ENCODE measurements around the gene BPIFB2.

The BPIFB2 gene

DNA sequence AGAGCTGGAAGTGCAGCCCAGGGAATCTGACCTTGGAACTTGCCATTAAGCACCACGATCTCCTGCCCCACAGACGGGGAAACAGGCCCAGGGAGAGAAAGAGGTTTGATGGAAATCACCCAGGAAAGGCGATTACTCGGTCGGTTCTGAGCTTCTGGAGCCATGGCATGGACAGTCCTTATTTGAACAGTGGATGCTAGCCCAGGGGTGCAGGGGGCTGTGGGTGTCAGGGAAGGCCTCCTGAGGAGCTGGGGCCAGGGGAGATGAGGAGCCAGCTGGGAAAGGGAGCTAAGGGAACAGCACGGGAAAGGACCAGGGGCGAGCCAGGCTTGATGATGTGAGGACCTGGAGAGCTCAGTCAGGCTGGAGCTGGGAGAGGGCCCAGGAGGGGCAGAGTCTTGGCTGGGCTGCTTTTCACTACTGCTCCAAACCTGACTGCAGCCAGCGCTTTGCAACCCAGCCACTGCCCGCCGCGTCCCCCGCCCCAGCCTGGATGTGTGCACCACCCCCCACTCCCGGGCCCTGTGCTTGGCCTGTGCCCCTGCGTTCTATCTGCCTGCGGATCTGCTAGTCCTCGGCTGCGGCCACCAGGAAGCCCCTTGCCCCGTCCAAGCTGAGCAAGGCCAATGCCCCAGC is 21.1 kb upstream of the BPIFB2 start:
- DNase-seq: no peak

DNA sequence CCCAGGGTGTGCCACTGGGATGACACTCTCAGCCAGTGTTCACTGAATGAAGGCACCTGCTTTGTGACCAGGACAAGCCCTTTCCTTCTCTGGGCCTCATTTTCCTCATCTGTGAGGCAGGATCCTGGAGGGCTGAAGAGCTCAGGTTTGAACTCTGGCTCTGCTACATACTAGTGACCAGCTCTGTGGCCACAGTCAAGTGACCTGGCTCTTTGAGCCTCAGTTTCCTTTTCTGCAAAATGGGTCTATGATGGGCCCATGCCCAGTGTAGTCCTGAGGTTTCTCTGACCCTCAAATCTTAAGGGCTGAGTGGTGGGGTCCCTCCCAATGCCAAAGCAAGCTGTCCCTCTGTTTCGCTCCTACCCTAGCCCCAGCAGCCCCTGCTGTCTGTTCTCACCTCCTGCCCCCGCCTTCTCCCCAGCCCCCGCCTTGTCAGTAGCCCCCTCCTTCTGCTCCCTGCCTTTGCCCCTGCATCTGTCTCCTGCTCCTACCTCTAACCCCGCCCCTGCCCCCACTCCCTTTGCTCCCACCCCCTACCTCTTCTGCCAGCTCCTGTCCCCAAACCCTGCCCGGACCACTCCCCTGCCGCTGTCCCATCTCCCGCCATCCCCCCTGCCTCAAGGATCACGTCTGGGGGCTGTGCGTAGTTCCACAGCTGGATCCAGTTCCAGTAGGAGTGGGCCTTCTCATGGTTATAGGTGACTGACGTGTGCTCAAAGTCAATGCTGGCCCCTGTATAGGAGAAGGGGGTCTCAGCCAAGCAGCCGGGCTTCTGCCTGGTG is 20.3 kb upstream of the BPIFB2 start:
- no peak for DNase-seq

GRCh38 chr20:32988008-32988407 is 19.5 kb upstream of the BPIFB2 start:
- DNase-seq: no peak

DNA sequence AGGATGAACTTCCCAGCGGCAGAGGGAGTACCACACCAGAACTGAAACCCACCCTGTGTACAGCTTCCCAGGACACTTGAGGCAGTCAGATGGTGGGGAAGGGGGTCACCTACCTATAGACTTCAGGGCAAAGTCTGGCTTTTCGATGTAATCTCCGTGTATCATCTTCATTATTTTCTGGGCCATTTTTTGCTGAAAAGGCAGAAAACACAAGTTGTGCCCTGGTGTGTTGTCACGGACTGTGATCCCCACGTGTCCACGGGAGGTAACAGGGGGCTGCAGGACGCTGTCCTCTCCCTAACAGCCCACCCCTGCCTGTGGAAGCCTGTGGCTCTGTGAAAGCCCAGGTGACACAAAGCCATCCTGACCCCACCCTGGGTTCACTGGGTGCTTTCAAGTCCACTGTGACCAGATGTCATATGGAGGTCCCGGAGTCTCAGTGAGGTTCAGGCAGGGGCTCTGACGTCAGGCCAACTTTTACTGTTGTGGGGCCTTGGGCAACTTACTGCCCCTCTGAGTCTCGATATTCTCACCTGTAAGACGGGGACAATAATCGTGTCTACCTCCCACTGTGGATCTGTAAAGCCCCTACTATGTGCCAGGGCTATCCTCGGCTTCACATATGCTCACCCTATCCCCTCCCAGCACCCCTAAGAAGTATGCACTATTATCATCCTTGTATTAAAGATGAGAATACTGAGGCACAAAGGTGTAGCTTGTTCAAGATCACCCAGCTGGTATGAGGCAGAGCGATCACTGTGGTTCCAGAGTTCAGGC is 17.8 kb upstream of the BPIFB2 start:
- DNase-seq: no peak

DNA sequence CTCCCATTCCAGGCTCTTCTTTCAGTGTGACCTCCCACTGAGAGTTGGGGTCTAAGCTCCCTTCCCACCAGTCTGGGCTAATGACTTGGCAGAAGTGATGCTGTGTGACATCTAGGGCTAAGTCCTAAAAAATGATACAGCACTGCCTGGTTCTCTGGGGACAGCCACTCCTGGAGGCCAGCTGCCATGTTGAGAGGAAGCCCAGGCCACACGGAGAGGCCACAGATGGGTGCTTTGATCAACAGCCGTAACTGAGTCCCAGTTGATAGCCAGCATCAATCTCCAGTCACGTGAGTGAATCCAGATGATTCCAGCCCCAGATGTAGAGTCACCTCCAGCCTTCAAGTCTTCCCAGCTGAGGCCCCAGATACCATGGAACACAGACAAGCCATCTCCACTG is 17.1 kb upstream of the BPIFB2 start:
- DNase-seq: no peak

DNA sequence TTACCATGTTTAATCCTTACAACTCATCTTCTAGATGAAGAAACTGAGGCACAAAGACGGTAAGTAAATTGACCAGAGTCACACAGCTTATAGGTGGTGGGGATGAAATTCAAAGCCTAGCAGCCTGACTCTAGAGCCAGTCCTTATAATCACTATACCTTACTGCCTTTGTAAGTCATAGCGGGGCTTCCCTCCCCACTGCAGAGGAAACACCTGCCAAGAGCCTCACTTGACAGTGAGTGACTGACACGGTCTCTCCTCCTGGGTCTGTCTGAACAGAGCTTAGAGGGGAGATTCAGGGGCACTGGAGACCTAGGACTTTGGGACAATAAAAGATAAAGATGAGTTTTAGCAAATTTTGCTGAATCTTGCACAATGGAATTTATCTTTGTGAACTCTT is 16.1 kb upstream of the BPIFB2 start:
- no peak for DNase-seq

DNA sequence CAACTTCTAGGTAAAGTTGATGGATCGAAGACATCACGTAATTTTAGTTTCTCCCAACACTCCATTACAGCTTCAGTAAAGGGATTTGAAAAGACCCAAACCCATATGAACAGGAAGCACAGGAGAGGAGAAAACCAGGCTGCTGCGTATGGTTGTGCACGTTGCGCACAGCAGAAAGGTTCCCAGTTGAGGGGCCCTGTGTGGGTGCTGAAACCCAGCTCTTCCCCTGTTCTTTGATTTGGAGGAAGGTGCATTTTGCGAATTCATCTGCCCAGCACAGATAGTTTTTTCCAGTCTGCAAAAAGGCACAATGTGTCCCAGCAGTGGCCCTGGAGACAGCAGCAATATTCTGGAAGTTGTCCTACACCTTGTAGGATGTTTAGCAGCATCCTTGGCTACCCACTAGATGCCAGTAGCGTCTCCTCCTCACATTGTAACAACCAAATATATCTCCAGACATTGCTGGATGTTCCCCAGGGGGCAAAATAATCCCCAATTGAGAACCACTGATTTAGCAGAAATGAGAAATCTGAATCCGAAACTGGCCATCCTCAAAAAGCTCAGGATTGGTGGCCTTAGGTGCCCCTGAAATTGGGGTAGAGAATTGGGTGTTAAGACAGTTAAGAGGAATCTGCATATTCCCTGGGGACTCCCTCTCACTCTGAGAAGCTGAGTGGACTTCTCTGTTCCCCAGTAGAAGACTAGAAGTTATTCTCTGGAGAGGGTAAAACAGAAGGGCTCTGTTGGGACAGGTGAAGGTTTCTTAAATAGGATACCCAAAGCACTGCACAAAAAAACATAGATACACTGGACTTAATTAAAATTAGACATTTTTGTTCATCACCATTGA is 15.5 kb upstream of the BPIFB2 start:
- no peak for DNase-seq

DNA sequence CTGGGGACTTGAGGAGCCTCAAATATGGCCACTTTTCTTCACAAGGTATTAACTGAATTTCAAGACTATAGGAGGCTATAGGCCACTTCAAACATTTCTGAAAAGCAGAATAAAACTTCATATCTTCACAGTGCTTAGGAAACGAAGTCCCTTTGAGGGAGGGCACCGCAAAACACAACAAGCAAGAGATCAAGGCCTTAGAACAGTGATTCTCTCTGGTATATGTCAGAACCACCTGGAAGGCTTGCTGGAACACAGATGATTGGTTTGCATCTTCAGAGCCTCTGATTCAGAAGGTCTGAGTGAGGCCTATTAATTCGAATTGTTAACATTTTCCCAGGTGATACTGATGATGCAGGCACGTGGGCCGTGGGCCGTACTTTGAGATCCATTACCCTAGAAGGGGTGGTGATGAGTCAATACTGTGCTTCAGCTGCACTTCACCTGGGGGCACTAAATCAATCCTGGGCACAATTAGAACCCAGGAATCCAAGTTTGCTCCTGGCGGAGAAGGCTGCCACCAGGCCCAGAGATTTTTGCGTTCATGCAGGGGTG is 13.9 kb upstream of the BPIFB2 start:
- DNase-seq: no peak

DNA sequence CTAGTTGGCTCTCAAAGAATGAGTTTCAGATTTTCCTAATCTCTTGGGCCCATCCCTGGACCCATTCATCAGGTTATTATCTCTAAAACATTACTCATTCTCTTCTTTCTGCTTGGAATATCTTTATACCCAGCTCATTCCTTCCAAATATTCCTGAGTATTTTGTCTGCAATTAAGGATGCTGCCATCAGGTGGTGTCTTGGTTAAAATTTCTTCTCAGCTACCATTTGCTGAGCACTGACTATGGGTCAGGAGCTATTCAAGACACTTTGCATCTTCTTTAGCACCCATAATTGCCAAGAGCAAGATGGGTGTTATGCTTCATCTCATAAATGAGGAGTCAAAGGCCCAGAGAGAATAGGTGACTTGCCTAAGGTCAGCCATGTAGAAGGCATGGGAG is 11.7 kb upstream of the BPIFB2 start:
- DNase-seq: no peak

- DNase-seq: no peak
Measured at GRCh38 chr20:32997431-32997830, 10.1 kb upstream of the BPIFB2 start.

DNA sequence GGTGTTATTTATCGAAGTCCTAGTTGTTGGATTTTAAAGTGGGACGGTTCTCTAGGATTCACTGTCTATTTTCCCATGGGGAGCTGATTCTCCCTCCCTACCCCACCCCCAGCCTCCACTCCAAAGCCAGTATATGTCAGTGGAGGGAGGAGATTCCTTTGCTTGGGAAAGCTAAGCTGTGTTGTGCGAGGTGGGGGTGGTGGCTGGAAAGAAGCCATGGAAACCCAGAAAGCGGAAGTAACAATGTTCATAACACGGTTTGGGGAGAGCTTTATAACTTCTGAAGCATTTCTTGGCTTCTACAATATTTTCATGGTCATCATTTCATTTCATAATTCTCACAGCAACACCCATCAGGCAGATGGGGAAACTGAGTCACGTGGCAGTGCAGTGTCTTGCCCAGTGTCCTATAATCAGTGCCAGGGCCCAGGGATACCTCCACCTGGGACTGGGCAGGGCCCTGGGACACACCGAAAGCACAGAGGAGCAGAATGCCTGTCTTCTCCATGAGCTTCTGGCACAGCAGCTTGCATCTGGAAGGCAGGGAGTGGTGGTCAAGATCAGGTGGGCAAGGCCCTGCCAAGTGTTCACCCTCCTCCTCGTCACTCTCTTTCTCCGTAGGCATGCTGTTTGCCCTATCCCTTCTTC is 7.8 kb upstream of the BPIFB2 start:
- DNase-seq: peak; percentile 74 to 83

GRCh38 chr20:33000802-33001466 is 6.6 kb upstream of the BPIFB2 start:
- DNase-seq: no peak

DNA sequence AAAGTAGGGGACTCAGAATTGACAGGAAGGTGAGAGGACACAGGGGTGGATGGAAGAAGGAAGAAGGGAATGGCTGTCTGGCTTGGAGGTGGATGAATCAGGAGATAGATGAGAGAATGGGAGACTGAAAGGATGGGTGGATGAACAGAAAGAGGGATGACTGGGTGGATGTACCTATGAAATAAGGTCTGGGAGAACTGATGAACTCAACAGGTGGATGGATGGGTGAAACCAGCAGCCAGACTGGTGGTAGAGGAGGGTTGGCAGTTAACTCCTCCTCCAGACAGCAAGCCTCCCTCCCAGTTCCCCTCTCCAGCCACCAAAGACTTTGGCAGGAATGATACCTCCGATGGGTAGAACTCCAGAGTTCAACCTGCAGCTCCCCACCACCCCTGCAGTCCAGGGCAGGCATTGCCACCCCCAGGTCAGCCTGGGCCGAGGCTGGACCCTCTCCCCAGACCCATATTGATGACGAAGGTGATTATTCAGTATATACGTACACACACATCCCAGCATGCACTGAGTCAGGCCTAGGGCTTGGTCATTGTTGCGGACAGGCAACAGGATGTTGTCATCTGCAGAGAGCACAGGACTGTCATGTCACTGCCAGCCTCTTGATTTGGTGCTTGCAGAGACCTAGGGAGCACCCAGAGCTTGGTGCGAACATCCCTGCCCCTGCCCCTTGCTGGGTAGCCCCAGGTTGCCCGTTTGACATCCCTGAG is 5.3 kb upstream of the BPIFB2 start:
- no peak for DNase-seq

- DNase-seq: no peak
Measured at GRCh38 chr20:33004141-33004751, 3.3 kb upstream of the BPIFB2 start, which contains the start of gene SUN5. Gene SUN5 (minus strand): TSS chr20:33004433. CDS start chr20:33004340, 93 bp downstream.

DNA sequence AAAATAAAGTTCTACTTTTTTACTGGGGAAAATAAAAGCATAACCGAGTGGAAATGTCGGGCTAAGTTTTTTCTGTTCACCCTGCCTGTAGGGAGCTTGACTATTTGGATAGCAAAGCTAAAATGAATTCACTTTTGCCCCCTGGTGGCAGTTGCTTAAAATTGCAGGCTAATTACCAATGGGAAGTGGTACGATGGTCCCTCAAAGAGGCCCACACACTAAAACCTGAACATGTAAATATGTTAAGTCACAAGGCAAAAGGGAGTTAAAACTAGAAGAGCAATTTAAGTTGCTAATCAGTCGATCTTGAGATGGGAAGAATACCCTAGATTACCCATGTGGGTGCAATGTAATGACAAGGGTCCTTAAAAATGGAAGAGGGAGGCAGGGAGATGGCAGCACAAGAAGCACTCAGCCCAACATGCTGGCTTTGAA is 2.4 kb upstream of the BPIFB2 start:
- peak; percentile 52 to 78 for DNase-seq

DNA sequence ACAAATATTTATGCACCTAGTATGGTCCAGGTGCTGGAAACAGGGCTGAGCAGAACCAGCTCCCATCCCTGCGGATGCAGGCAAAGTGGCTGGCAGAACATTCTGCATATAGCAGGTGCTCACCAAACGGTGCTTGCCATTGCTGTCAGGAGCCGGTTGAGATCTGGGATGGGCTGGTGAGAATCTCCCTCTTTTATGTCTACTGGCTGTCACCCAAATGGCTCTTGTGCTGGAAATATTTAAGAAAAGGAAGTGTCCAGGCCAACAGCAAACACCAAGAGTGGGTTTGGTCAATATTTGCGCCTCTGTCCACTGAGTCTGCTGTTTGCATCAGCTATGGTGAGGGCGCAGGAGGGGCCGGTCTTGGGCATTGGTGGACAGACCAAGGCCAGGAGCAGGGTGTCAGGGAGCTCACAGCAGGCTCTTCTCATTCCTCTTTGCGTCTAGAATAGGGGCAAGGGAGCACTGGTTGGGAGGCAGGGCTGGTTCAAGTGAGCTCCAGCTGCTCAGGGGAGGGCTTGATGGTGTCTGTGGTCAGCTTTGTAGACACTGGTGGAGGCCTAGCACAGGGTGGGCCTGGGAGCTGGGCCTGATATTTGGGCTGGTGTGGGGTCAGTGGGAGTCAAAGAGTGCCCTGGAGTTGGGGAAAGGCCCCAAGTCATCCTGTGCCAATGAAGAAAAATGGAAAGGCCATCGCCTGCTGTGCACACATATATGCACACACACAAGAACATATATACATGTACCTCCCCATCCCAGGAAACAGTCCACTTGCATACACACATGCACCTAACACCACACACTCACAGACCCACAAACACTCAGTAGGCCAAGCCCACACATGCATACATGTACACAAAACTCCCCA is 1.4 kb upstream of the BPIFB2 start:
- no peak for DNase-seq

DNA sequence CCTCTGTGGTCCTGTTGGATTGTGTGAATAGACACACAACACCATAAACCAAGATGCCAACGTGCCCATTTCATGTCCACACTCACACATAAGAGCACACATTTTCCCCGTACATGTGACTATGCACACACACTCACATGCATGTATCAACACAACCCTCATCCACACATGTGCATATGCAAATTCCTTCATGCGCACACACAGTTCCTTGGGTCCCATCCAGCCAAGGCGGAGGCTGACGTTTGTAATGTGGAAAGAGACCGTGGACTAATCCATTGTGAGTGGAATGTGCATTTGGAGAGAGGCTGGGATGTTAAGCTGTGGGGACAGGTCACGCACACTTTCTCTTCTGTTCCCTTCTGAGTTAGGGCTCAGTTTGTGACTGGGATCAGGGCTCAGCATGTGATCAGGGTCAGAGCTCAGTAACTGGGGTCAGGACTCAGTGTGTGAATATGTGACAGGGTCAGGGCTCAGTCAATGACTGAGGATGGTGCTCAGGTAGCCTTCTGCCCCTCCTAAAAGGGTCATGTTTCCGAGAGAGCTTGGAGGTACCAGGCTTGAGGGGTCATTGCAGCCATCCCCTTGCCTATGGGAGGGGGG is 628 bp upstream of the BPIFB2 start:
- no peak for DNase-seq

DNA sequence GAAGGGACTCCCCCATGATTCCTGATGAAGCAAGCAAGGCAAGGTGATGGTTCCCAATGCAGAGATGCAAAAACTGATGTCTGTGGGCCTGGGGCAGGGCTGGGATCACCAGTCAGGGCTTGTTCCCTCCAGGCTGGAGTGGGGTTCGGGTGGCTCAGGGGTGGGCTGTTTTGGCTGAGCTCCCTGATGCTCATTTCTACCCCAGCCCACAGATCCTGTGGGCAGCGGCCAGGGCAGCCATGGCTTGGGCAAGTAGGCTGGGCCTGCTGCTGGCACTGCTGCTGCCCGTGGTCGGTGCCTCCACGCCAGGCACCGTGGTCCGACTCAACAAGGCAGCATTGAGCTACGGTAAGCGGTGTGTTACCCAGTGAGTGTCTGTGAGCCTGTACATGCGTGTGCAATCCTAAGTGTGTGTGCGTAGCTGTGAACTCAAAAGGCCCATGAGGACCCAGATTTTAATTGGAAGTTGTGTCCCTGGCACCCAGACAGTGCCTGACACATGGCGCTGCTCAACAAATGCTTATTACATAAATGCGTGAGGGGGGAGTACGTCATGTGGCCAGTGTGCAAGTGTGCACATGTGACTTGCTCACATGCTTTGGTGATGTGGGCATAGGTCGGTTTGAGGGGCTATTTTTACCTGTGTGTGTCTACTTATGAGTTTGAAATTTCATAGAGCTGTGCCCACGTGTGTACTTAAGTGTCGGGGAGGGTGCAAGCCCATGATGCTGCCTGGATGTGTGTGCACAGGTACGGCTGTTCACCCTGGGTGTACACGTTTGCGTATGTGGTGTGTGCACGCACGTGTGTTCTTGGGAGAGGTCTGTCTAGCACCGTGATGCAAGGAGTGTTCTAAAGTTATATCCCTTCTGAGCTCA is 1.1 kb downstream of the BPIFB2 start:
- DNase-seq: no peak
